Measurements from ENCODE around the gene CKAP5. TPM values are rescaled to one million over a fixed set of nuclear protein-coding genes. Genes with fewer than 3 reads are reported as not detected.

CKAP5 gene
- total RNA-seq, 1 donor from 2014 or later, result 94.3 TPM

DNA sequence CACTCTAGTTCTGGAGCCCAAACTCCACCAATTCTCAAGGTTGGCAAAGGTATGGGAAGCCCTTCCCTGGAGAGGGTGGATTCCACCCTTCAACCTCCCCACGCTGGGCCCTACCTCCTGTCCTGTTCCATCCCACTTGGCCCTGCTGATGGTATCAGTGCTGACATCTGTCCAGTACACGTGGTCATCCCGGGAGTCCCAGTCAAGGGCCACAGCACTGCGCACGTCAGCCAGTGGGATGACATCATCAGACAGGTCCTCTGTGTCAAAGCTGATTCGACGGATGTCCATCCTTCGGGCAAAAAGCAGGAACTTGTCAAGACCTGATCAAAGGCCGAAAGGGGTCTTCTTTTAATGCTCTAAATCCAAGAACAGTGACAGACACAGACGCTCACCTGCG lies 40.1 kb upstream of the CKAP5 start:
- no peaks in the 10 kb centered on the region for H3K9me3 Mint-ChIP-seq (ENCODE audit: low read depth)
- TF ChIP-seq, protein P1, sequence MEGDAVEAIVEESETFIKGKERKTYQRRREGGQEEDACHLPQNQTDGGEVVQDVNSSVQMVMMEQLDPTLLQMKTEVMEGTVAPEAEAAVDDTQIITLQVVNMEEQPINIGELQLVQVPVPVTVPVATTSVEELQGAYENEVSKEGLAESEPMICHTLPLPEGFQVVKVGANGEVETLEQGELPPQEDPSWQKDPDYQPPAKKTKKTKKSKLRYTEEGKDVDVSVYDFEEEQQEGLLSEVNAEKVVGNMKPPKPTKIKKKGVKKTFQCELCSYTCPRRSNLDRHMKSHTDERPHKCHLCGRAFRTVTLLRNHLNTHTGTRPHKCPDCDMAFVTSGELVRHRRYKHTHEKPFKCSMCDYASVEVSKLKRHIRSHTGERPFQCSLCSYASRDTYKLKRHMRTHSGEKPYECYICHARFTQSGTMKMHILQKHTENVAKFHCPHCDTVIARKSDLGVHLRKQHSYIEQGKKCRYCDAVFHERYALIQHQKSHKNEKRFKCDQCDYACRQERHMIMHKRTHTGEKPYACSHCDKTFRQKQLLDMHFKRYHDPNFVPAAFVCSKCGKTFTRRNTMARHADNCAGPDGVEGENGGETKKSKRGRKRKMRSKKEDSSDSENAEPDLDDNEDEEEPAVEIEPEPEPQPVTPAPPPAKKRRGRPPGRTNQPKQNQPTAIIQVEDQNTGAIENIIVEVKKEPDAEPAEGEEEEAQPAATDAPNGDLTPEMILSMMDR (IDR thresholded peaks at IDR 0.05), result no peak
- no peak overlapping the region for H3K27ac Mint-ChIP-seq (ENCODE audit: unreplicated experiment)
- peak; percentile 55 for DNase-seq (ENCODE audit: low spot score)
- H3K27me3 Mint-ChIP-seq (ENCODE audit: low read depth), result no peaks in the 10 kb centered on the region
- no peak overlapping the region for H3K4me3 Mint-ChIP-seq (ENCODE audit: unreplicated experiment)
- H3K4me1 Mint-ChIP-seq (ENCODE audit: low read depth), result peaks cover 4% of the 10 kb centered on the region
- peaks cover 5% of the 10 kb centered on the region for H3K36me3 Mint-ChIP-seq (ENCODE audit: low read depth)

GRCh38 chr11:46879056-46879585 lies 33.0 kb upstream of the CKAP5 start:
- no peaks in the 10 kb centered on the region for H3K9me3 Mint-ChIP-seq (ENCODE audit: low read depth)
- no peaks in the 10 kb centered on the region for H3K27me3 Mint-ChIP-seq (ENCODE audit: low read depth)
- H3K27ac Mint-ChIP-seq (ENCODE audit: unreplicated experiment), result no peak overlapping the region
- no peaks in the 10 kb centered on the region for H3K4me1 Mint-ChIP-seq (ENCODE audit: low read depth)
- peaks cover 17% of the 10 kb centered on the region for H3K36me3 Mint-ChIP-seq (ENCODE audit: low read depth)
- TF ChIP-seq, protein P1 (IDR thresholded peaks at IDR 0.05), result no peak
- no peak for DNase-seq (ENCODE audit: low spot score)
- H3K4me3 Mint-ChIP-seq (ENCODE audit: unreplicated experiment), result no peak overlapping the region

DNA sequence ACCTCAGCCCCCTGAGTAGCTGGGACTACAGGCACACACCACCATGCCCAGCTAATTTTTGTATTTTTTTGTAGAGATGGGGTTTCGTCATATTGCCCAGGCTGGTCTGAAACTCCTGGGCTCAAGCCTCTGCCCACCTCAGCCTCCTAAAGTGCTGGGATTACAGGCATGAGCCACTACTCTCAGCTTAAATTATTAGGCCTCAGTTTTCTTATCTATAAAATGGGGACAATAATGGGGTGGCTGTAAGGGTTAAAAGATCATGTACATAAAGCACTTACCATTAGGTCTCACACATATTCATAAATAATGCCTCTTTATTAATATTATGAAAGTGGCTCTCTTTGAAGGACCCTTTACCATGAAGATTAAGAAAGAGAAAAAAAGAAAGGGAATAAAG lies 31.5 kb upstream of the CKAP5 start:
- TF ChIP-seq, protein P1 (IDR thresholded peaks at IDR 0.05), result no peak
- DNase-seq (ENCODE audit: low spot score), result no peak
- Mint-ChIP-seq H3K4me1 (ENCODE audit: low read depth) (no peaks in the 10 kb centered on the region), H3K27ac (ENCODE audit: unreplicated experiment) (no peak overlapping the region), H3K4me3 (ENCODE audit: unreplicated experiment) (no peak overlapping the region), H3K36me3 (ENCODE audit: low read depth) (peaks cover 22% of the 10 kb centered on the region), H3K27me3 (ENCODE audit: low read depth) (no peaks in the 10 kb centered on the region), H3K9me3 (ENCODE audit: low read depth) (no peaks in the 10 kb centered on the region)

GRCh38 chr11:46876471-46876870 lies 30.4 kb upstream of the CKAP5 start:
- H3K4me3 Mint-ChIP-seq (ENCODE audit: unreplicated experiment), result no peak overlapping the region
- peaks cover 24% of the 10 kb centered on the region for H3K36me3 Mint-ChIP-seq (ENCODE audit: low read depth)
- TF ChIP-seq, protein P1 (IDR thresholded peaks at IDR 0.05), result no peak
- no peak overlapping the region for H3K27ac Mint-ChIP-seq (ENCODE audit: unreplicated experiment)
- no peak for DNase-seq (ENCODE audit: low spot score)
- no peaks in the 10 kb centered on the region for H3K9me3 Mint-ChIP-seq (ENCODE audit: low read depth)
- no peaks in the 10 kb centered on the region for H3K27me3 Mint-ChIP-seq (ENCODE audit: low read depth)
- H3K4me1 Mint-ChIP-seq (ENCODE audit: low read depth), result no peaks in the 10 kb centered on the region

DNA sequence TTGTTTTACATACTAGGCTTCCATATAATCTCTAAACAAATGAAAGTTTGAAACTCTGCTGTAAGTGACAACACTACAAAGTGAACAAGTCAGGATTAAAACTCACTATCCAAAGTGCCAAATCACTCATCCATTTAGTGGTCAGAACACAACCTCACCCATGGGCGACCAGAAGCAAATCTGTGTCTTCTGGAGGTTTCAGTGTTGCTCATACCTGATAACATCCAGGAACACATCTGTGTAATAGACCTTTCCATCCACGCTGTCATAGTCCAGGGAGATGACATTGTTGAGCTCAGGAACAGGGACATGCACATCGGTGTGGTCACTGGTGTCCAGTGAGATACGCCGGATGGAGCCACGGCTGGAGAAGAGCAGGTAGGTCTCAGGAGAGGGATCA lies 28.5 kb upstream of the CKAP5 start:
- Mint-ChIP-seq H3K36me3 (ENCODE audit: low read depth) (peaks cover 24% of the 10 kb centered on the region), H3K4me1 (ENCODE audit: low read depth) (no peaks in the 10 kb centered on the region), H3K27ac (ENCODE audit: unreplicated experiment) (no peak overlapping the region), H3K4me3 (ENCODE audit: unreplicated experiment) (no peak overlapping the region), H3K9me3 (ENCODE audit: low read depth) (no peaks in the 10 kb centered on the region), H3K27me3 (ENCODE audit: low read depth) (no peaks in the 10 kb centered on the region)
- no peak for DNase-seq (ENCODE audit: low spot score)
- TF ChIP-seq, protein P1 (IDR thresholded peaks at IDR 0.05), result no peak
